Measurements from ENCODE around the gene DGLUCY. TPM values are rescaled to one million over a fixed set of nuclear protein-coding genes. Genes with fewer than 3 reads are reported as not detected.
A peak's percentile ranks its signal among the peaks of the same experiment; 100 is the strongest.
"Not testable (repeated sequence)": the region's sequence is repeated elsewhere in the genome, so short reads cannot be mapped to it uniquely, and the experiment has no call there.

The DGLUCY gene
- total RNA-seq, 2 donors from 2014 or later, result 88.0 to 148 TPM

- Histone ChIP-seq H3K9me3 (no peaks in the 10 kb centered on the region), H3K27ac (peak overlapping the region; percentile 22 to 55), H3K27me3 (replicated peaks; ENCODE audit: insufficient read depth) (no peaks in the 10 kb centered on the region), H3K4me1 (replicated peaks) (peaks cover 15% of the 10 kb centered on the region), H3K4me3 (peak overlapping the region; percentile 23 to 36), H3K36me3 (no peaks in the 10 kb centered on the region)
- intact Hi-C loops (cut with DNase I), result no loop called here
- WGBS, result 30% methylated on average over 22 of the region's 69 CpGs
- no peak for DNase-seq (ENCODE audit: low spot score)
- no peak for TF ChIP-seq POLR2AphosphoS5 (IDR thresholded peaks at IDR 0.05)
- no peak for TF ChIP-seq CTCF (IDR thresholded peaks at IDR 0.05)
- TF ChIP-seq POLR2A (IDR thresholded peaks at IDR 0.05), result no peak
Measured at GRCh38 chr14:91264151-91265150, 150.6 kb downstream of the DGLUCY start.

- Histone ChIP-seq H3K27me3 (replicated peaks; ENCODE audit: insufficient read depth) (no peaks in the 10 kb centered on the region), H3K4me1 (replicated peaks) (peaks cover 20% of the 10 kb centered on the region), H3K27ac (no peak overlapping the region), H3K4me3 (no peak overlapping the region), H3K36me3 (no peaks in the 10 kb centered on the region), H3K9me3 (no peaks in the 10 kb centered on the region)
- 65% methylated on average over 7 of the region's 7 CpGs for WGBS
- intact Hi-C loops (cut with DNase I), result no loop called here
- TF ChIP-seq POLR2A (IDR thresholded peaks at IDR 0.05), result no peak
- no peak for TF ChIP-seq POLR2AphosphoS5 (IDR thresholded peaks at IDR 0.05)
- no peak for TF ChIP-seq CTCF (IDR thresholded peaks at IDR 0.05)
- peak; percentile 34 for DNase-seq (ENCODE audit: low spot score)
Measured at GRCh38 chr14:91265404-91265803, 151.5 kb downstream of the DGLUCY start.

- intact Hi-C loops (cut with DNase I); H3K4me3 ChIP-seq; H3K36me3 ChIP-seq; H3K9me3 ChIP-seq; H3K27me3 ChIP-seq (replicated peaks; ENCODE audit: insufficient read depth); DNase-seq (ENCODE audit: low spot score): not testable (repeated sequence)
- peaks cover 20% of the 10 kb centered on the region for H3K4me1 ChIP-seq (replicated peaks)
- H3K27ac ChIP-seq, result peak overlapping the region in 1 of 2 donors; percentile 23
- 76% methylated on average over 15 of the region's 15 CpGs for WGBS
Measured at GRCh38 chr14:91266276-91266675, 152.4 kb downstream of the DGLUCY start.

GRCh38 chr14:91267965-91268437 lies 154.1 kb downstream of the DGLUCY start:
- no peak for DNase-seq (ENCODE audit: low spot score)
- peak; percentile 6 for TF ChIP-seq POLR2AphosphoS5 (IDR thresholded peaks at IDR 0.05)
- TF ChIP-seq POLR2A (IDR thresholded peaks at IDR 0.05), result no peak
- TF ChIP-seq CTCF (IDR thresholded peaks at IDR 0.05), result no peak
- Histone ChIP-seq H3K36me3 (no peaks in the 10 kb centered on the region), H3K4me1 (replicated peaks) (peaks cover 25% of the 10 kb centered on the region), H3K4me3 (no peak overlapping the region), H3K27me3 (replicated peaks; ENCODE audit: insufficient read depth) (no peaks in the 10 kb centered on the region), H3K27ac (no peak overlapping the region), H3K9me3 (no peaks in the 10 kb centered on the region)
- WGBS, result 88% methylated on average over 7 of the region's 7 CpGs
- intact Hi-C loops (cut with DNase I), result no loop called here

GRCh38 chr14:91269076-91269991 lies 155.5 kb downstream of the DGLUCY start:
- peaks cover 25% of the 10 kb centered on the region for H3K4me1 ChIP-seq (replicated peaks)
- TF ChIP-seq CTCF (IDR thresholded peaks at IDR 0.05) (no peak), POLR2AphosphoS5 (IDR thresholded peaks at IDR 0.05) (no peak), POLR2A (IDR thresholded peaks at IDR 0.05) (no peak)
- DNase-seq (ENCODE audit: low spot score), result no peak
- no peaks in the 10 kb centered on the region for H3K36me3 ChIP-seq
- intact Hi-C loops (cut with DNase I), result no loop called here
- H3K27me3 ChIP-seq (replicated peaks; ENCODE audit: insufficient read depth), result no peaks in the 10 kb centered on the region
- H3K4me3 ChIP-seq, result no peak overlapping the region
- H3K27ac ChIP-seq, result no peak overlapping the region
- 61% methylated on average over 24 of the region's 24 CpGs for WGBS
- H3K9me3 ChIP-seq, result no peaks in the 10 kb centered on the region

Measured in prostate gland (tissue), 2 donors.